Measurements from ENCODE around the gene VCAN. TPM values are rescaled to one million over a fixed set of nuclear protein-coding genes. Genes with fewer than 3 reads are reported as not detected.

VCAN gene
- total RNA-seq, 1 experiment from 2014 or later, result 31.4 TPM

DNA sequence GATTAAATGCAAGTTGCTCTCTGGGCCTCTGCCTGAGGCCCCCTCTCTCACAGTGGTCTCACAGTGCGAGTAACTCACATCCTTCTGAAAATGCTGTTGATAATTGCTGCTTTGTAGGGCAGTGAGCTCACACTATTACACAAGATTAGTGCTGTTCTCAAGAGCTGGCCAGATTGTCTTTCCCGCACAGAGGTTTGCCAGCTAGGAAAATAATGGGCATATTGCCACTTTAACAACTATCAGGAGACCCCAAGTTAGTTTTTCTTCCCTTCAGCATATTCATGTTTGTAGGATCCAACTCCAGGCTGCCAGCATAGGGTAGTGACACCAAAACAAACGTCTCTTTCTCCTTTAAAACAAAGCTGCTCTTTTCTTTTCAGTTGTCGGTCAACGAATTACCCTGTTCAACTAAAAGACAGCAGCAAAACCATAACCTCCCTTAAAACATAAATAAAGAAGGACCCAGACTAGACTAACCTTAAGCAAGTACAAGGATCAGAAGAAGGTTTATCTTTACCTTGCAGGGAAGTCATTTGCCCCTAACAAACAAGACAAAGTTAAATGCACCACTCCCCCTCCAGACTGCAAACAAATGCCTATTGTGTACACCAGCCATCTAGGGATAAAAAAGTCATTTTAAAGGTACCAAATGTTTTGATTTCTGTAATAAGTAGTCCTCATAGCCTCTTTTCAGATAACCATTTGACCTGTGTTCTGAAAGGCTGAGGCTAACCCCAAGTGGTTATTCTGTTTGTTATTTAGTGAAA, 91.4 kb downstream of the VCAN start:
- peaks cover 16% of the 10 kb centered on the region for H3K36me3 Mint-ChIP-seq (ENCODE audit: insufficient read depth, unreplicated experiment)
- peak overlapping the region; percentile 84 for H3K27ac Mint-ChIP-seq (ENCODE audit: unreplicated experiment)
- no TSS peak for BruUV-seq (replicated peaks)
- H3K4me1 Mint-ChIP-seq (ENCODE audit: low read depth, unreplicated experiment), result peaks cover 75% of the 10 kb centered on the region
- CTCF ChIA-PET, result interaction anchor here (0.6 to 2.0 kb wide), 5 partner anchors 64 to 1250 kb away, joined by 3 to 7 read pairs (median 4); no protein-coding TSS in a partner anchor
- H3K27me3 Mint-ChIP-seq (ENCODE audit: unreplicated experiment), result no peaks in the 10 kb centered on the region
- intact Hi-C loops (cut with micrococcal nuclease; ENCODE audit: unreplicated experiment), result loop anchor here (1.0 to 10.0 kb wide), 7 partner anchors 88 to 1211 kb away; partner anchors contain the start of genes TMEM167A and XRCC4
- peak overlapping the region; percentile 14 for H3K4me3 Mint-ChIP-seq (ENCODE audit: low read depth, unreplicated experiment)
- H3K9me3 Mint-ChIP-seq (ENCODE audit: low read depth, unreplicated experiment), result no peaks in the 10 kb centered on the region
- no peak for TF ChIP-seq CTCF (IDR thresholded peaks at IDR 0.05; ENCODE audit: unreplicated experiment)
- DNase-seq, result no peak

GRCh38 chr5:83563631-83564030, 92.1 kb downstream of the VCAN start:
- H3K9me3 Mint-ChIP-seq (ENCODE audit: low read depth, unreplicated experiment), result no peaks in the 10 kb centered on the region
- peak overlapping the region; percentile 84 for H3K27ac Mint-ChIP-seq (ENCODE audit: unreplicated experiment)
- peak; percentile 45 for DNase-seq
- CTCF ChIA-PET, result interaction anchor here (0.6 to 2.0 kb wide), 5 partner anchors 64 to 1251 kb away, joined by 3 to 7 read pairs (median 4); no protein-coding TSS in a partner anchor
- intact Hi-C loops (cut with micrococcal nuclease; ENCODE audit: unreplicated experiment), result loop anchor here (1.0 to 10.0 kb wide), 9 partner anchors 89 to 1211 kb away; partner anchors contain the start of genes TMEM167A and XRCC4
- peaks cover 75% of the 10 kb centered on the region for H3K4me1 Mint-ChIP-seq (ENCODE audit: low read depth, unreplicated experiment)
- BruUV-seq (replicated peaks), result no TSS peak
- H3K36me3 Mint-ChIP-seq (ENCODE audit: insufficient read depth, unreplicated experiment), result peaks cover 16% of the 10 kb centered on the region
- no peak for TF ChIP-seq CTCF (IDR thresholded peaks at IDR 0.05; ENCODE audit: unreplicated experiment)
- H3K27me3 Mint-ChIP-seq (ENCODE audit: unreplicated experiment), result no peaks in the 10 kb centered on the region
- H3K4me3 Mint-ChIP-seq (ENCODE audit: low read depth, unreplicated experiment), result peak overlapping the region; percentile 33

GRCh38 chr5:83564069-83564749, 92.7 kb downstream of the VCAN start:
- no TSS peak for BruUV-seq (replicated peaks)
- DNase-seq, result no peak
- peak overlapping the region; percentile 84 for H3K27ac Mint-ChIP-seq (ENCODE audit: unreplicated experiment)

More at GRCh38 chr5:83564069-83564749, 92.7 kb downstream of the VCAN start:
- H3K27me3 Mint-ChIP-seq (ENCODE audit: unreplicated experiment), result no peaks in the 10 kb centered on the region
- no peaks in the 10 kb centered on the region for H3K9me3 Mint-ChIP-seq (ENCODE audit: low read depth, unreplicated experiment)
- H3K4me3 Mint-ChIP-seq (ENCODE audit: low read depth, unreplicated experiment), result peak overlapping the region; percentile 33
- H3K36me3 Mint-ChIP-seq (ENCODE audit: insufficient read depth, unreplicated experiment), result peaks cover 16% of the 10 kb centered on the region
- intact Hi-C loops (cut with micrococcal nuclease; ENCODE audit: unreplicated experiment), result loop anchor here (1.0 to 10.0 kb wide), 7 partner anchors 289 to 1212 kb away; partner anchors contain the start of genes TMEM167A and XRCC4
- H3K4me1 Mint-ChIP-seq (ENCODE audit: low read depth, unreplicated experiment), result peaks cover 70% of the 10 kb centered on the region
- TF ChIP-seq CTCF (IDR thresholded peaks at IDR 0.05; ENCODE audit: unreplicated experiment), result peak; percentile 44
- CTCF ChIA-PET, result interaction anchor here (0.8 to 2.0 kb wide), 3 partner anchors 89 to 1251 kb away, joined by 3 to 7 read pairs (median 6); no protein-coding TSS in a partner anchor
